CD4-positive, alpha-beta T cell (primary cell): ENCODE measurements around the gene NPW. TPM values are rescaled to one million over a fixed set of nuclear protein-coding genes. Genes with fewer than 3 reads are reported as not detected.

Source experiments
- ATAC-seq: fragments of 200-7000 bp; cut with Tn5 transposase; one replicate; pipeline ENCODE4 v1.10.0; 2022; ENCODE audit warnings: mild to moderate bottlenecking; ENCODE audit not compliant: poor library complexity
- CTCF ChIA-PET: fragments of 350-600 bp; sonication (Branson Sonifier 250); formaldehyde crosslinking; loops from one replicate; lab custom pipeline; 2021; ENCODE audit warnings: antibody characterized with exemption, inconsistent platforms; lab: Charles Lee
- POLR2A ChIA-PET: fragments of 350-600 bp; sonication (Branson Sonifier 250); formaldehyde crosslinking; loops from one replicate; lab custom pipeline; 2021; ENCODE audit warnings: antibody characterized with exemption, inconsistent platforms; lab: Charles Lee
- DNase-seq, 14 experiments: peaks; one replicate each; pipeline ENCODE4 v3.0.0-alpha.2; 2013 to 2020; ENCODE audit warnings: mixed read lengths in 2 of 14
- H3K27ac ChIP-seq, 2 donors: one replicate each; pipeline versions ENCODE4 v1.5.1 to v1.7.0; 2013; ENCODE audit warnings: low read length in 2 of 2, low read depth in 1 of 2, mild to moderate bottlenecking in 1 of 2
- H3K27me3 ChIP-seq, 2 experiments: 1 replicate in 1 of 2; 2 replicates in 1 of 2; pipeline versions ENCODE4 v1.6.1 to v1.7.0; 2013; ENCODE audit warnings: low read length in 2 of 2, control low read depth in 1 of 2, mild to moderate bottlenecking in 1 of 2, moderate library complexity in 1 of 2; ENCODE audit not compliant: insufficient read depth in 2 of 2, control insufficient read depth in 1 of 2
- H3K36me3 ChIP-seq: one replicate; pipeline ENCODE4 v1.6.1; 2013; ENCODE audit warnings: low read length, control low read depth; ENCODE audit not compliant: insufficient read depth
- H3K4me1 ChIP-seq: one replicate; pipeline ENCODE4 v1.6.1; 2013; ENCODE audit warnings: low read length, control low read depth; ENCODE audit not compliant: insufficient read depth
- H3K4me3 ChIP-seq: one replicate; pipeline ENCODE4 v1.5.1; 2013; ENCODE audit warnings: mild to moderate bottlenecking, low read length, moderate library complexity
- H3K9me3 ChIP-seq, 2 experiments: 1 replicate in 1 of 2; 2 replicates in 1 of 2; pipeline versions ENCODE4 v1.6.1 to v1.7.0; 2013; ENCODE audit warnings: low read length in 2 of 2, mild to moderate bottlenecking in 2 of 2, control low read depth in 1 of 2, moderate library complexity in 1 of 2; ENCODE audit not compliant: control insufficient read depth in 1 of 2, insufficient read depth in 1 of 2
- H3K27ac Mint-ChIP-seq: one replicate; pipeline ENCODE4 v1.8.0; 2020; ENCODE audit warnings: mixed read lengths
- H3K27me3 Mint-ChIP-seq: one replicate; pipeline ENCODE4 v1.8.0; 2021; ENCODE audit warnings: mixed read lengths
- H3K36me3 Mint-ChIP-seq: one replicate; pipeline ENCODE4 v1.8.0; 2021; ENCODE audit warnings: low read depth, mixed read lengths
- H3K4me1 Mint-ChIP-seq: one replicate; pipeline ENCODE4 v1.8.0; 2021; ENCODE audit warnings: low read depth, mixed read lengths
- H3K4me3 Mint-ChIP-seq: one replicate; pipeline ENCODE4 v1.8.0; 2020; ENCODE audit warnings: mild to moderate bottlenecking, mixed read lengths
- H3K9me3 Mint-ChIP-seq: one replicate; pipeline ENCODE4 v1.8.0; 2020; ENCODE audit warnings: mixed read lengths
- intact Hi-C, 2 experiments: fragments of 100-400 bp; cut with DNase I in 1 of 2; cut with micrococcal nuclease in 1 of 2; formaldehyde crosslinking; loops; one replicate each; pipeline versions ENCODE4 v1.15.1 to v1.9.0; 2023 to 2025; cut with DNase I, micrococcal nuclease
- total RNA-seq, 174 experiments: library from RNA in 2 of 174; stranded (reverse) in 2 of 174; gene quantifications; one replicate each; pipeline ENCODE4 v1.2.3 and lab custom pipeline; 2021 to 2026
- TF ChIP-seq, protein P1 (sequence below): fragments of 200-600 bp; IDR thresholded peaks from one replicate; pipeline ENCODE4 v1.8.0; 2022; ENCODE audit warnings: antibody characterized with exemption, mild to moderate bottlenecking

NPW gene
- total RNA-seq, 2 experiments from 2014 or later: 0.80 TPM; not detected in 1

DNA sequence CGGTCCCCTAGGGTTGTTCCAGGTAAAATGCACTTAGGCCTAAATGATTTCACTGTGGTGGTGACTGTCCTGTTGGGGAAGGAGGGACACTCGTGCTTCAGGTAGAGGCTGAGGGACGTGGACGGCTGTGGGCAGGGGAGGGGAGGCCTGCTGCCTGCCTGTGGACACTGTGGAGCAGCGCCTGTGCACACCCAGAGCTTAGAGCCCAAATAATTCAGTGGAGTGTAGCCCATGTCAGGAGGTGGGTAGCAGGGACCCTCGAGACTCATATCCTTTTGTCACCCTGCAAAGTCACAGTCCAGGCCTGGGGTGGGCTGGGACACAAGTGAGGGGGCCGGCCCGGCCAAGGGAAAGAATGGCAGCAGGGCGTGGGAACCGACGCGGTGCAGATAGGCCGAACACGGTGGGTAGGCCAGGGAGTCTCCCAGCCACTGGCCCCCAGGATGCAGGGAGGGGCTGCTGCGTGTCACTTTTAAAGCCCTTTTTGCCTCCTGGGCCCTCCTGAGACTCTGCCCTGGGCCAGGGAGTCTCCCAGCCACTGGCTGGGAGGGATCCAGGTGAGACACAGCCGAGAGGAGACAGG is 6.4 kb downstream of the NPW start:
- Histone ChIP-seq H3K4me3 (no peak overlapping the region), H3K4me1 (peaks cover 36% of the 10 kb centered on the region), H3K36me3 (no peaks in the 10 kb centered on the region), H3K27me3 (peaks cover 9 to 14% of the 10 kb centered on the region in 2 experiments), H3K27ac (no peak overlapping the region), H3K9me3 (no peaks in the 10 kb centered on the region)
- no peak for DNase-seq
- CTCF ChIA-PET: interaction anchor here (1.2 to 1.4 kb wide), 2 partner anchors 22 to 115 kb away, joined by 3 to 4 read pairs; no protein-coding TSS in a partner anchor
- Mint-ChIP-seq H3K27me3 (peaks cover 17% of the 10 kb centered on the region), H3K27ac (no peak overlapping the region), H3K4me3 (peak overlapping the region; percentile 42), H3K9me3 (no peaks in the 10 kb centered on the region), H3K4me1 (peaks cover 19% of the 10 kb centered on the region), H3K36me3 (no peaks in the 10 kb centered on the region)
- intact Hi-C loops: loop anchor here in 1 of 2 experiments (5.0 to 10.0 kb wide), 2 partner anchors 229 to 461 kb away; partner anchors contain the start of gene ECI1
- TF ChIP-seq, protein P1, sequence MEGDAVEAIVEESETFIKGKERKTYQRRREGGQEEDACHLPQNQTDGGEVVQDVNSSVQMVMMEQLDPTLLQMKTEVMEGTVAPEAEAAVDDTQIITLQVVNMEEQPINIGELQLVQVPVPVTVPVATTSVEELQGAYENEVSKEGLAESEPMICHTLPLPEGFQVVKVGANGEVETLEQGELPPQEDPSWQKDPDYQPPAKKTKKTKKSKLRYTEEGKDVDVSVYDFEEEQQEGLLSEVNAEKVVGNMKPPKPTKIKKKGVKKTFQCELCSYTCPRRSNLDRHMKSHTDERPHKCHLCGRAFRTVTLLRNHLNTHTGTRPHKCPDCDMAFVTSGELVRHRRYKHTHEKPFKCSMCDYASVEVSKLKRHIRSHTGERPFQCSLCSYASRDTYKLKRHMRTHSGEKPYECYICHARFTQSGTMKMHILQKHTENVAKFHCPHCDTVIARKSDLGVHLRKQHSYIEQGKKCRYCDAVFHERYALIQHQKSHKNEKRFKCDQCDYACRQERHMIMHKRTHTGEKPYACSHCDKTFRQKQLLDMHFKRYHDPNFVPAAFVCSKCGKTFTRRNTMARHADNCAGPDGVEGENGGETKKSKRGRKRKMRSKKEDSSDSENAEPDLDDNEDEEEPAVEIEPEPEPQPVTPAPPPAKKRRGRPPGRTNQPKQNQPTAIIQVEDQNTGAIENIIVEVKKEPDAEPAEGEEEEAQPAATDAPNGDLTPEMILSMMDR: no peak
- POLR2A ChIA-PET: interaction anchor here (1.4 to 3.0 kb wide), 2 partner anchors 54 to 129 kb away, joined by 3 to 13 read pairs; partner anchors contain the start of genes TBL3 and TRAF7
- ATAC-seq: no peak

DNA sequence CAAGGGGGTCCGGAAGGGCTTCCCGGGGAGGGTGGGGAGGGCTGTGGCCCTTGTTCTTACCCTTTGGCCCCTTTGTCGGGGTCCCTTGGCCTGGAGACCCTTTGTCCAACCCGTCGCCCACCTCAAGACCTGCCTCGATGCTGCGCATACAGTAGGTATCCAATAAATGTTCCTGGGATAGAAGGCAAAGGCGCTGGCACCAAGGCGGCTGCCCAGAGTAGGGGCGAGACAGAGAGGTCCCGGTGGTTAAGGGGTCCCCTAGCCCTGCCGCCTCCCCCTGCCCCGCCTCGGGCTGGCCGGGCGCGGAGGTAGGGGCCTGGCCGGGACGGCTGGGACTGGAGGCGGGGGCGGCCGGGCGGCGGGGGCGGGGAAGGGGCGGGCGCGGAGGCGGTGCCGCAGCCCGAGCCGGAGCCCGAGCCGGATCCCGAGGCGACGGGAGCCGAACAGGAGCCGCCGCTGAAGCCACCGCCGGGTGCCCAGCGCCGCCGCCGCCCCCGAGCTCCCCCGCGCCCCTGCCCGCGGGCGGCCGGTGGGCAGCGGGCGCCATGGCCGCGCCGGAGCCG is 7.0 kb downstream of the NPW start, which contains the start of gene NHERF2:
Gene NHERF2, plus strand, starts transcription at position 442 of the 563 bp plus-strand sequence. Its CDS starts 104 bp downstream, at position 546.
- ChIA-PET POLR2A (interaction anchor here (3.0 kb wide), 1 partner anchor 129 kb away, joined by 13 read pairs; the partner anchor contains the start of gene TRAF7), CTCF (interaction anchor here (2.3 kb wide), 1 partner anchor 114 kb away, joined by 8 read pairs; no protein-coding TSS in a partner anchor)
- intact Hi-C loops: loop anchor here in 1 of 2 experiments (5.0 to 10.0 kb wide), 2 partner anchors 228 to 461 kb away; partner anchors contain the start of gene ECI1
- no peaks in the 10 kb centered on the region for H3K9me3 ChIP-seq
- Mint-ChIP-seq H3K4me3 (peak within 1 kb of the TSS; percentile 80), H3K36me3 (no peaks in the 10 kb centered on the region), H3K27me3 (peaks cover 15% of the 10 kb centered on the region), H3K27ac (no peak within 1 kb of the TSS), H3K4me1 (peaks cover 19% of the 10 kb centered on the region), H3K9me3 (no peaks in the 10 kb centered on the region)
- no peaks in the 10 kb centered on the region for H3K36me3 ChIP-seq
- peak; percentile 18 for ATAC-seq
- peaks cover 36% of the 10 kb centered on the region for H3K4me1 ChIP-seq
- TF ChIP-seq, protein P1: no peak
- peak in 7 of 14 experiments; percentile 29 to 67 (median 46) for DNase-seq
- H3K27ac ChIP-seq: no peak within 1 kb of the TSS
- peak within 1 kb of the TSS; percentile 33 for H3K4me3 ChIP-seq
- H3K27me3 ChIP-seq: peaks cover 4 to 10% of the 10 kb centered on the region in 2 experiments
